WERI-Rb-1 (cell line): ENCODE data around the gene CHMP2B.

Experiments
- DNase-seq: peaks from one replicate; pipeline ENCODE4 v3.0.0-alpha.2; 2020
- H3K27ac ChIP-seq: fragments of 250-450 bp; sonication (Bioruptor Pico); 2 replicates; pipeline ENCODE4 v1.5.1; 2020; ENCODE audit warnings: mild to moderate bottlenecking, moderate library complexity
- H3K27me3 ChIP-seq: fragments of 250-450 bp; sonication (Bioruptor Pico); 2 replicates; pipeline ENCODE4 v1.5.1; 2021; ENCODE audit warnings: mild to moderate bottlenecking, low read depth, moderate library complexity; ENCODE audit not compliant: insufficient read depth, severe bottlenecking
- H3K36me3 ChIP-seq: fragments of 250-450 bp; sonication (Bioruptor Pico); 2 replicates; pipeline ENCODE4 v1.5.1; 2020; ENCODE audit warnings: mild to moderate bottlenecking, moderate library complexity
- H3K4me3 ChIP-seq: 2 replicates; pipeline ENCODE4 v1.5.1; 2011; ENCODE audit warnings: low read depth, mild to moderate bottlenecking, control low read depth, low read length
- H3K9me3 ChIP-seq: fragments of 250-450 bp; sonication (Bioruptor Pico); 2 replicates; pipeline ENCODE4 v1.5.1; 2021; ENCODE audit warnings: mild to moderate bottlenecking, moderate library complexity; ENCODE audit not compliant: severe bottlenecking
- CTCF ChIP-seq: IDR thresholded peaks from 2 replicates; pipeline ENCODE4 v1.5.1; 2011; ENCODE audit warnings: low read depth, mild to moderate bottlenecking, control low read depth, inconsistent platforms, low read length

The CHMP2B gene, protein sequence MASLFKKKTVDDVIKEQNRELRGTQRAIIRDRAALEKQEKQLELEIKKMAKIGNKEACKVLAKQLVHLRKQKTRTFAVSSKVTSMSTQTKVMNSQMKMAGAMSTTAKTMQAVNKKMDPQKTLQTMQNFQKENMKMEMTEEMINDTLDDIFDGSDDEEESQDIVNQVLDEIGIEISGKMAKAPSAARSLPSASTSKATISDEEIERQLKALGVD

GRCh38 chr3:87227104-87227834 lies at the start of gene CHMP2B:
TSS of gene CHMP2B (plus strand) at chr3:87227309. CDS start at chr3:87227523, 214 bp downstream.
- H3K9me3 ChIP-seq = no peaks in the 10 kb centered on the region
- DNase-seq = peak; percentile 93
- H3K27me3 ChIP-seq = no peaks in the 10 kb centered on the region
- TF ChIP-seq CTCF = no peak
- H3K27ac ChIP-seq = peak within 1 kb of the TSS; percentile 68
- no peaks in the 10 kb centered on the region for H3K36me3 ChIP-seq
- peak within 1 kb of the TSS; percentile 94 for H3K4me3 ChIP-seq

DNA sequence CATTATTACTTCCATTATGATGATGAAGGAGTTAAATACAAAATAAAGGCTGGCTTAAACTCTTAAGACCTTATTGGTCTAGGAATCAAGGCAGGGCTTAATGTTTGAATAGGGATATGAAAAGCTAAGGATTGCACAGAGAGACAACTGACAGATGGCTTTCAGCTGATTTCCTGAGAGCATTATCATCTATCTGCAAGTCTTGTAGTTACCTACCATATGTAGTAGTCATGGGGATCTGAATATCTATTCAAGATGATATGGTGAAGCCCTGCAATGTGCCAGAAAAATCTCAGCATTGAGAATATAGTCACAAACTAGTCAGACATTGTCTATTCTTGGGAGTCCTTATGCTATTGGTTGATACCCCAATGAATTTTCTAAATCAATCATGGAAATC lies 47.5 kb upstream of the CHMP2B start:
- no peak overlapping the region for H3K27ac ChIP-seq
- no peaks in the 10 kb centered on the region for H3K9me3 ChIP-seq
- H3K27me3 ChIP-seq = no peaks in the 10 kb centered on the region
- no peak for TF ChIP-seq CTCF
- H3K36me3 ChIP-seq = no peaks in the 10 kb centered on the region
- no peak overlapping the region for H3K4me3 ChIP-seq
- no peak for DNase-seq

GRCh38 chr3:87181551-87181950 lies 45.6 kb upstream of the CHMP2B start:
- Histone ChIP-seq H3K27me3 (no peaks in the 10 kb centered on the region), H3K36me3 (no peaks in the 10 kb centered on the region), H3K9me3 (no peaks in the 10 kb centered on the region), H3K4me3 (no peak overlapping the region), H3K27ac (no peak overlapping the region)
- no peak for TF ChIP-seq CTCF
- no peak for DNase-seq

GRCh38 chr3:87182023-87182422 lies 45.1 kb upstream of the CHMP2B start:
- no peaks in the 10 kb centered on the region for H3K36me3 ChIP-seq
- DNase-seq = no peak
- H3K27ac ChIP-seq = no peak overlapping the region
- H3K27me3 ChIP-seq = no peaks in the 10 kb centered on the region
- no peak overlapping the region for H3K4me3 ChIP-seq
- TF ChIP-seq CTCF = no peak
- no peaks in the 10 kb centered on the region for H3K9me3 ChIP-seq

DNA sequence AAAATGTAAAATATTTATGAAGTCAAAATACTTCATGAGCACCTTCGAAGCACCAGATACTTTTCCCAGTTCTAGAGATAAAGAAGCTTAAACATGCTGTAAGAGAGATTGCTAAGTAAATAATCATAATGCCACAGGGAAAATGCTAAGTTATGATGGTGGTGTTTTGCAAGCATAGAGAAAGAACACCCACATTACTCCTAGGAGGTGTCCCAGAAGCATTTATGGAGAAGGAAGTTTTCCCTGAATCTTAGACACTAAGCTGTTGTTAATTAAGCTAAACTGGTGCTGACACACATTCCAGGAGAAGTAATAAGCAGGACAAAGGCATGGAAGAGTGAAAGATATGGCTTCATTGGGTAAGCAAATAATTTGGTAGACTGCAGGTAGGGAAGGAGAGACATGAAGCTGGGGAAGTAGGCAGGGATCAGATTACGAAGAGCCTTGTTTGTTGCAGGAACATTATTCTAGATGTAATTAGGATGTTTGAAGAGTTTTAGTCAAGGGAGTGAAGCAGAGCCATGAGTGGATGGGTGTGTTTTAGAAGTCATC lies 40.4 kb upstream of the CHMP2B start:
- no peak for DNase-seq
- Histone ChIP-seq H3K27ac (no peak overlapping the region), H3K9me3 (no peaks in the 10 kb centered on the region), H3K4me3 (no peak overlapping the region), H3K36me3 (no peaks in the 10 kb centered on the region), H3K27me3 (no peaks in the 10 kb centered on the region)
- TF ChIP-seq CTCF = no peak
